Mucosa of rectum (tissue), 2 donors: Measurements from ENCODE around the gene NKX2-4.
"Not testable (repeated sequence)": the region's sequence is repeated elsewhere in the genome, so short reads cannot be mapped to it uniquely, and the experiment has no call there.

ENCODE experiments used
- H3K27ac ChIP-seq, 2 donors: one replicate each; pipeline ENCODE4 v1.7.0; 2013; ENCODE audit warnings: inconsistent platforms in 2 of 2, low read depth in 2 of 2, low read length in 2 of 2
- H3K27me3 ChIP-seq, 2 donors: one replicate each; pipeline ENCODE4 v1.7.0; 2013; ENCODE audit warnings: low read length in 2 of 2; ENCODE audit not compliant: control insufficient read depth in 2 of 2, insufficient read depth in 2 of 2
- H3K36me3 ChIP-seq, 2 donors: one replicate each; pipeline ENCODE4 v1.7.0; 2013; ENCODE audit warnings: low read length in 2 of 2; ENCODE audit not compliant: control insufficient read depth in 2 of 2, insufficient read depth in 2 of 2
- H3K4me1 ChIP-seq, 2 donors: one replicate each; pipeline ENCODE4 v1.7.0; 2013; ENCODE audit warnings: low read length in 2 of 2, mild to moderate bottlenecking in 1 of 2; ENCODE audit not compliant: control insufficient read depth in 2 of 2, insufficient read depth in 2 of 2
- H3K4me3 ChIP-seq, 2 donors: one replicate each; pipeline ENCODE4 v1.7.0; 2013; ENCODE audit warnings: low read length in 2 of 2
- H3K9ac ChIP-seq, 2 donors: one replicate each; pipeline ENCODE4 v1.7.0; 2013; ENCODE audit warnings: low read length in 2 of 2, low read depth in 1 of 2, mild to moderate bottlenecking in 1 of 2
- H3K9me3 ChIP-seq, 2 donors: one replicate each; pipeline ENCODE4 v1.7.0; 2013; ENCODE audit warnings: low read length in 2 of 2; ENCODE audit not compliant: control insufficient read depth in 2 of 2
- donor health status: healthy.
- donor health status: Normal muscosa, but diverticular disease.

The NKX2-4 gene

GRCh38 chr20:21421601-21422236, 24.4 kb upstream of the NKX2-4 start:
- Histone ChIP-seq H3K27ac (no peak overlapping the region), H3K9ac (no peak overlapping the region), H3K4me1 (no peaks in the 10 kb centered on the region), H3K36me3 (no peaks in the 10 kb centered on the region), H3K9me3 (peaks cover 0 to 3% of the 10 kb centered on the region in 2 donors), H3K4me3 (no peak overlapping the region), H3K27me3 (no peaks in the 10 kb centered on the region)

- not testable (repeated sequence) for H3K9me3 ChIP-seq, H3K27ac ChIP-seq
These were observed 21.8 kb upstream of the NKX2-4 start for GRCh38 chr20:21419147-21419546.

DNA sequence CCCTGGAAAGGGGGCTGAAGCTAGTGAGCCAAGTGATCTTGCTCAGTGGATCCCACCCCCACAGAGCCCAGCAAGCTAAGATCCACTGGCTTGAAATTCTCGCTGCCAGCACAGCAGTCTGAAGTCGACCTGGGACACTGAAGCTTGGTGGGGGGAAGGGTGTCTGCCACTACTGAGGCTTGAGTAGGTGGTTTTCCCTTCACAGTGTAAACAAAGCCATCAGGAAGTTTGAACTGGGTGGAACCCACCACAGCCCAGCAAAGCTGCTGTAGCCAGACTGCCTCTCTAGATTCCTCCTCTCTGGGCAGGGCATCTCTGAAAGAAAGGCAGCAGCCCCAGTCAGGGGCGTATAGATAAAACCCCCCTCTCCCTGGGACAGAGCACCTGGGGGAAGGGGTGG, 16.7 kb upstream of the NKX2-4 start:
- not testable (repeated sequence) for H3K4me3 ChIP-seq, H3K27ac ChIP-seq, H3K4me1 ChIP-seq, H3K9me3 ChIP-seq, H3K36me3 ChIP-seq, H3K27me3 ChIP-seq, H3K9ac ChIP-seq

More at GRCh38 chr20:21419147-21419546, 21.8 kb upstream of the NKX2-4 start:
- H3K36me3 ChIP-seq, H3K4me1 ChIP-seq, H3K27me3 ChIP-seq, H3K9ac ChIP-seq, H3K4me3 ChIP-seq: not testable (repeated sequence)

DNA sequence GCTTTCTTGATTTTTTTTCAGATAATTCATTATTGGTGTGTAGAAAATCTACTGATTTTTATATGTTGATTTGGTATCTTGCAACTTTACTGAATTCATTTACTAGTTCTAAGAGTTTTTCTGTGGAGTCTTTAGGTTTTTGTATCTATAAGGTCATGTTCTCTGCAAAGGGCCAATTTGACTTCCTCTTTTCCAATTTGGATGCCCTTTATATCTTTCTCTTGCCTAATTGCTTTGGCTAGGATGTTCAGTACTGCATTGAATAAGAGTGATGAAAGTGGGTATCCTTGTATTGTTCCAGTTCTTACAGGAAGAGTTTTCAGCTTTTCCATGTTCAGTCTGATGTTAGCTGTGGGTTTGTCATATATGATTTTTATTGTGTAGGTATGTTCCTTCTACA, 14.4 kb upstream of the NKX2-4 start:
- Histone ChIP-seq H3K9ac (no peak overlapping the region), H3K36me3 (no peaks in the 10 kb centered on the region), H3K9me3 (peaks cover 0 to 2% of the 10 kb centered on the region in 2 donors), H3K4me1 (no peaks in the 10 kb centered on the region), H3K27ac (no peak overlapping the region), H3K4me3 (no peak overlapping the region), H3K27me3 (peaks cover 3 to 4% of the 10 kb centered on the region in 2 donors)

DNA sequence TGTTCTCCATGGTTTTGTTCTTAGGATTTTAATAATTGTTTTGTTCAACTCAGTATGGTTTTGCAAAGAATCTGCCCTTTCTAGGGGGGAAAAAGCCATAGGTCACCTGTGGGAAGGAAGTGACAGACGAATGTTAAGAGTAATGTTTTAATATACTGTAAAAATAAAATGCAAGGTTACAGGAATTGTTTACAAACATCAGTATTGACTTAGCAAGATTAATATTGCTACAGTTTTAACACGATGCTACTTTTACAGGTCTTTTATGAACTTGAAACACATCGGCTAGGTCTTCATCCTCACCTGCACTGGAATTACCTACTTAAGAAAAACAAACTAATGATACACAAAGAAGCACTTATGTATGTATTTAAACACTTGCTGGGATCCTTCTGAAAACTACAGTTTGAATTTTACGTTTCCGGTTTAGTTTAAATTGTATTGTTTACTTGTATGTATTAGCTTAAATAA, 1.7 kb upstream of the NKX2-4 start:
- Histone ChIP-seq H3K27ac (no peak overlapping the region), H3K4me1 (peaks cover 0 to 6% of the 10 kb centered on the region in 2 donors), H3K9me3 (no peaks in the 10 kb centered on the region), H3K4me3 (no peak overlapping the region), H3K36me3 (no peaks in the 10 kb centered on the region), H3K9ac (no peak overlapping the region), H3K27me3 (peaks cover 45 to 56% of the 10 kb centered on the region in 2 donors)

GRCh38 chr20:21398109-21399004, 1.0 kb upstream of the NKX2-4 start:
- peaks cover 52 to 62% of the 10 kb centered on the region in 2 donors for H3K27me3 ChIP-seq

DNA sequence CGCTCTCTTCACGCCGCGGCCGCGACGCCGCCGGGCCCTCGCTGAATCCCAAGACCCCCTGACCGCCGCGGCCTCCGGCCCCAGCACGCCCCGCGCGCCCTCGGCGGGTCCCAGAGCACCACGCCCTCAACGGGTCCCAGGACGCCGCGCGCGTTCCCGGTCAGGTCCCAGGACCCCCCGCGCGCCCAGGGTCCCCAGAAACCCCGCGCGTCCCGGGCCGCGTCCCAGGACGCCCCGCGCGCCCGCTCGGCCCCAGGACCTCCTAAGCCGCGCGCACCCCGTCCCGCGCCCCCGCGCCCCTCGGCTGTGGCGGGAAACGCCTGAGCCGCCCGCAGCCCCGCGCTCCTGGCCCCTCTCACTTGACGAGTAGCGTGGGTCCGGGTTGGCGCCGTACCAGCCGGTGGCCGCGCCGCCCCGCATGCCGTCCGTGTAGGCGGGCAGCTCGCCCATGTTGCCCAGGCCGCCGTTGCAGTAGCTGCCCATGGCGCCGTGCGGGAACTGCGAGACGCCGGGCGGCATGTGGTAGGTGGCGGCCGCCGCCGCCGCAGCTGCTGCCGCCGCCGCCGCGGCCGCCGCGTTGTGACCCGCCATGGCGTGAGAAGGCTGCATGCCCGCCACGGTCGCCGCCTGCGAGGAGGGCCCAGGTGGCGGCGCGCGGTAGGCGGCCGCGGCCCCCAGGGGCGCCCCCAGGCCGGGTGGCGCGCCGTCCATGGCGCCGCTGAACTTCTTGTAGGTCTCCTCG, 556 bp downstream of the NKX2-4 start:
- H3K27ac ChIP-seq = no peak overlapping the region
- H3K4me1 ChIP-seq = peaks cover 0 to 6% of the 10 kb centered on the region in 2 donors
- H3K9me3 ChIP-seq = no peaks in the 10 kb centered on the region
- no peak overlapping the region for H3K9ac ChIP-seq
- H3K4me3 ChIP-seq = no peak overlapping the region
- H3K36me3 ChIP-seq = no peaks in the 10 kb centered on the region
- H3K27me3 ChIP-seq = peaks cover 62 to 73% of the 10 kb centered on the region in 2 donors

More at GRCh38 chr20:21398109-21399004, 1.0 kb upstream of the NKX2-4 start:
- H3K4me3 ChIP-seq = no peak overlapping the region
- H3K9me3 ChIP-seq = no peaks in the 10 kb centered on the region
- H3K4me1 ChIP-seq = peaks cover 0 to 6% of the 10 kb centered on the region in 2 donors
- H3K9ac ChIP-seq = no peak overlapping the region
- H3K36me3 ChIP-seq = no peaks in the 10 kb centered on the region
- no peak overlapping the region for H3K27ac ChIP-seq

DNA sequence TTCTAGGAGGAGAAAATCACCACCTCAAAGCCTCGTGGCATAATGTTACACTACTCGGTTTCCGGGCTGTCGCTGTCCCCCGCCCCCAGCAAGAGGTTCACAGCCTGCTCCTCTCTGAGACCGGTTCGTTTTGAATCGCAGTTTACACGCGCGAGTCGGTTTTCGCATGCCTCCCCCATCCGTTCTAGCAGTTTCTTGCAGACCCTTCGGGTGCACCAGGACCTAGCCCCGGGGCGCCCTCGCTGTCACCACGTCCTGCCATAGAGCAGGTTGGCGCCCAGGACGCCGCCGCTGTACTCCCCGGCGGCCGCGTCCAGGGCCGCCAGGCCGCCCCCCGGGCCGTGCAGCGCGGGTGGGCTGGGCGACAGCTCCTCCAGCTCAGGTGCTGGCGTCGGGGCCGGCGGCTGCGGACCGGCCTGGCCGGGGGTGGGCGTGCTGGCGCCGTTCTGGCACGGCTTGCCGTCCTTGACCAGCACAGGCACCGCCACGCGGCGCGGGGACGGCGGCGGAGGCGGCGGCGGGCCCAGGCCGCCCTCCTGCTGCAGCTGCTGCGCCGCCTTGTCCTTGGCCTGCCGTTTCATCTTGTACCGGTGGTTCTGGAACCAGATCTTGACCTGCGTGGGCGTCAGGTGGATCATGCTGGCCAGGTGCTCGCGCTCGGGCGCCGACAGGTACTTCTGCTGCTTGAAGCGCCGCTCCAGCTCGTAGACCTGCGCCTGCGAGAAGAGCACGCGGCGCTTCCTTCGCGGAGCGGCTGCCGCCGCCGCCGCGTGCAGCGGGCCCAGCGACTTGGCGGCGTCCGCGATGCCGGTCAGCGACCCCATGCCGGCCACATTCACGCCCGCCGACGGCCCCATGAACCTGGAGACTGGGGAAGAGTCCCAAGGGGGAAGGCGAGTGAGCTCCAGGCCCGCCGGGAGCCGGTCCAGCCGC, 1.4 kb downstream of the NKX2-4 start:
- Histone ChIP-seq H3K4me1 (peaks cover 0 to 6% of the 10 kb centered on the region in 2 donors), H3K9me3 (no peaks in the 10 kb centered on the region), H3K27me3 (peaks cover 63 to 72% of the 10 kb centered on the region in 2 donors), H3K4me3 (no peak overlapping the region), H3K27ac (no peak overlapping the region), H3K36me3 (no peaks in the 10 kb centered on the region), H3K9ac (no peak overlapping the region)

DNA sequence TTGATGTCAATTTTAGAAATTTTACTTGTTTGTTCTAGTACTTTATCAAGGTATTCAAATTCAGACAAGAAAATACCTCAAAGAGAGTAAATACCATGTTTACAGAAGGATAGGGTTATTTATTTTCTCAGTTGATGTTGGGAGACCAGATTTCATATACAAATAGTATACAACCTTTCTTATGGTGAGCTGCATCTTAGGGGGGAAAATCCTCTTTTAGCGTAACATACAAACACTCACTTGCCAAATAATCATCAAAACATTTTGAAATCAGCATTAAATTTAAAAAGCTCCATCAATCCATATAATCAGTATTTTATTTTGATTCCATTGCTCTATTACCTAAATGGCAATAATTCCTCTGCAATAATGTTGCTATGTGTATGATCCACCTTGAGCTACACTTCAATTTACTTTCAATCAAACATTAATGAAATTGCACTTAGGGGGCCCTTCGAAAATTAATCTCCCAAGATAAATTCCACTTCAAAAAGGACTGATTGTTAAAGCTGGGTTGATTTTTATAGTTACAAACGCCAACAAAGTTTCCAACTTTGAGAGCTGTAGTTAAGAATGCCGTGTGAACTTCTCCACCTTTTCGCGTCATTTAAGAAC, 2.2 kb downstream of the NKX2-4 start:
- H3K4me1 ChIP-seq = peaks cover 0 to 6% of the 10 kb centered on the region in 2 donors
- H3K9ac ChIP-seq = no peak overlapping the region
- no peaks in the 10 kb centered on the region for H3K9me3 ChIP-seq
- H3K27me3 ChIP-seq = peaks cover 55 to 69% of the 10 kb centered on the region in 2 donors
- no peak overlapping the region for H3K27ac ChIP-seq
- no peak overlapping the region for H3K4me3 ChIP-seq
- H3K36me3 ChIP-seq = peaks cover 0 to 3% of the 10 kb centered on the region in 2 donors
